GM10248 (cell line): ENCODE data around the gene SANBR.

Experiments
- CTCF ChIA-PET: fragments of 300-600 bp; sonication (Branson Sonifier 250); formaldehyde crosslinking; extraction: SDS; loops from one replicate; lab custom pipeline; 2021; ENCODE audit warnings: antibody characterized with exemption; lab: Yijun Ruan, JAX
- POLR2A ChIA-PET: fragments of 350-650 bp; sonication (Branson Sonifier 250); formaldehyde crosslinking; extraction: SDS; loops from one replicate; lab custom pipeline; 2020; ENCODE audit warnings: antibody characterized with exemption; lab: Yijun Ruan, JAX
- DNase-seq: peaks from one replicate; pipeline ENCODE4 v3.0.0; 2012; ENCODE audit errors: extremely low spot score
- TF ChIP-seq, protein P1 (sequence below): IDR thresholded peaks from 2 replicates; pipeline ENCODE4 v1.5.1; 2012; ENCODE audit warnings: mild to moderate bottlenecking, low read depth; ENCODE audit errors: extremely low read depth, missing control alignments, control extremely low read depth

SANBR gene

DNA sequence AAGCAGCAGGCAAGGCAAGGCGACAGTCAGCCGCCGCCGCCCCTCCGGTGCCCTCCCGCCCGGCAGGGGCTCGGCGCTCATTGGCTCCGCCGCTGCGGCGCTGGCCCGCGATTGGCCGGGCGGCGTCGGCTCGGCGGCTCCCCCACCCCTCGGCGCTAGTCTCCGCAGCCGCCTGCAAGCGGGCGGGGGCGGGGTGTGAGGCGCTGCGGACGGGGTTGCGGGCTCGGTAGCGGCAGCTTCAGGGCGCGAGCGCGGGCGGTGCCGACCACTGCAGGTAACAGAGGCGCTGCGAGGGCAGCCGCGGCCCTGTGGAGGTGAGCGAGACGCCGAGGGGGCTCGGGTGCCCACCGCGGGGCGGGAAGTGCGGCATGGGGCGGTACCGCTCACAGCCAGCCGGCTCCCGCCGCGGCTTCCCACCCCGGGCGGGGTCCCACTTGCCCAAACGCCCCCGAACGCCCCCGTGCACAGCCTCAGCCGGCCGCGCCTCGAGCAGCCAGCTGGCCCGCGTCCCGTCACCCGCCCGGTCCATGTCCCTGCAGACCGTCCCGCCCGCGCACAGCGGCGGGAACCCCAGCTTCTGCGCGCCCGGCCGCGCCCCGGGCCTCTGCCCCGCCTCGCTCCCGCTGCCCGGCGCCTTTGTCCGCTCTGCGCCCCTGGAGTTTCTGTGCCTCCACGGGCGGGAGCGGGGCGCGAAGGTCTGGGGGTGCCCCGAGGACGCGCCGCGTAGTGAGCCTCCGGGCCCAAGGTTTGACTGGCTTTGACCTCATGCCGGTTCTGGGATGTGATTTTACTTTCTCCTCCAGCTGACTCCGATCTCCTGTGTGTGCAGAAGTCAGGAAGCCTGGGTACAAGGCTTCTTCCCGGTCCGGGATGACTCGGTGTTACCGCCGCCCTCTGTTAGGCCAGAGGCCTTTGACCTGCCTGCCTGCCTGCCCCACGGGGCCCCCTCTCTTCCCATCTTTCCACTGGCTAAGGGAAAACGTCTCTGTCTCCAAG lies at the start of gene SANBR:
SANBR (plus strand) TSS at position 158 of the 996 bp plus-strand sequence. CDS start 4,480 bp downstream, outside the sequence.
- CTCF ChIA-PET = interaction anchor here (1.3 kb wide), 1 partner anchor 9 kb away, joined by 4 read pairs; no protein-coding TSS in a partner anchor
- POLR2A ChIA-PET = interaction anchor here (0.5 to 0.6 kb wide), 2 partner anchors 206 to 273 kb away, joined by 3 to 4 read pairs; no protein-coding TSS in a partner anchor
- TF ChIP-seq, protein P1, sequence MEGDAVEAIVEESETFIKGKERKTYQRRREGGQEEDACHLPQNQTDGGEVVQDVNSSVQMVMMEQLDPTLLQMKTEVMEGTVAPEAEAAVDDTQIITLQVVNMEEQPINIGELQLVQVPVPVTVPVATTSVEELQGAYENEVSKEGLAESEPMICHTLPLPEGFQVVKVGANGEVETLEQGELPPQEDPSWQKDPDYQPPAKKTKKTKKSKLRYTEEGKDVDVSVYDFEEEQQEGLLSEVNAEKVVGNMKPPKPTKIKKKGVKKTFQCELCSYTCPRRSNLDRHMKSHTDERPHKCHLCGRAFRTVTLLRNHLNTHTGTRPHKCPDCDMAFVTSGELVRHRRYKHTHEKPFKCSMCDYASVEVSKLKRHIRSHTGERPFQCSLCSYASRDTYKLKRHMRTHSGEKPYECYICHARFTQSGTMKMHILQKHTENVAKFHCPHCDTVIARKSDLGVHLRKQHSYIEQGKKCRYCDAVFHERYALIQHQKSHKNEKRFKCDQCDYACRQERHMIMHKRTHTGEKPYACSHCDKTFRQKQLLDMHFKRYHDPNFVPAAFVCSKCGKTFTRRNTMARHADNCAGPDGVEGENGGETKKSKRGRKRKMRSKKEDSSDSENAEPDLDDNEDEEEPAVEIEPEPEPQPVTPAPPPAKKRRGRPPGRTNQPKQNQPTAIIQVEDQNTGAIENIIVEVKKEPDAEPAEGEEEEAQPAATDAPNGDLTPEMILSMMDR = peak; percentile 4
- peak; percentile 95 for DNase-seq

DNA sequence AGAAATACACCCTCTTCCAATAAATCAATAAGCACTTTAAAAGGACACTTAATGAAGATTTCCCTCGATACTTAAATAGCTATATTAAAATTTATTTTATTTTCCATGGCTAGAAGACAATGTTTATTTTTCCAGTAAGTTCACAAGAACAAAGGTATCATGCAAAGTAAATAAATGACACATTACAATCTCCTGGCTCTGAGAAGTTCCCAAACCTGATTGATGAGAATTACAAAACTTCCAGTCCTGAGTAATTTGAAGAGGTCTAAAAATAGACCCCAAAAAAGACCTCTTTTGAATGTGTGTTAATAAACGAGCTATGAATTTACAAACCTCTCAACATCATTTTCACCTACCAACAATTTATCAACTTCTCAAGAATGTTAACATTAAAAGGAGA lies 49.7 kb upstream of the SANBR start:
- TF ChIP-seq, protein P1 = no peak
- CTCF ChIA-PET = no interaction called here
- POLR2A ChIA-PET = no interaction called here
- no peak for DNase-seq

DNA sequence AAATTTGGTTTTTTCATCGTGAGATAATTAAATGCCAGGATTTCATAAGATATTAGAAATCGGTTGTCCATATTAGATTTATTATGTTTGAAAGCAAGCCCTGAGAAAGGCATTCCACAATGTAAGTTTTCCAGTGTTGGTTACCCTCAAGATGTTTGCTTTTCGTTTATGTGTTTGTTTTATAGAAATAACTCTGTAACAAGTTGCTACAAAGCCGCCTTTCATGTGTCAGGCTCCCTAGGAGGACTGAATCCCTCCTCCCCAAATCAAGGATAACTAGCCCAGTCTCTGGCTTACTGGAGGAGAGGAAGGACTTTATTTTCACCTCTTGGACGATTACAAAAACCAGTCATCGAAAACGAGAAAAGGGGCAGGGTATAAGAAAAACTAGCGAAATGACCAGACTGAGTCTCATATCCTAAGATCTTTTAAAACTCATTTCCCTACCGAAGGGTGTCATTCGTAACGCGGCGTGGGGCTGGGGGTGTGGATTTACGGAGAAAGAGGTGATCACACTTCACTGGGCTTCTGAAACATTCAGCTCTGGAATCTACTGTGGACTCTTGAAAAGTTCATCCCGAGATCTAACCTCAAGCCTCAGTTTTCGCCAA lies 49.2 kb upstream of the SANBR start:
- TF ChIP-seq, protein P1 = no peak
- ChIA-PET CTCF (interaction anchor here (1.0 to 1.8 kb wide), 2 partner anchors 17 to 19 kb away, joined by 3 to 6 read pairs; no protein-coding TSS in a partner anchor), POLR2A (no interaction called here)
- peak; percentile 37 for DNase-seq

DNA sequence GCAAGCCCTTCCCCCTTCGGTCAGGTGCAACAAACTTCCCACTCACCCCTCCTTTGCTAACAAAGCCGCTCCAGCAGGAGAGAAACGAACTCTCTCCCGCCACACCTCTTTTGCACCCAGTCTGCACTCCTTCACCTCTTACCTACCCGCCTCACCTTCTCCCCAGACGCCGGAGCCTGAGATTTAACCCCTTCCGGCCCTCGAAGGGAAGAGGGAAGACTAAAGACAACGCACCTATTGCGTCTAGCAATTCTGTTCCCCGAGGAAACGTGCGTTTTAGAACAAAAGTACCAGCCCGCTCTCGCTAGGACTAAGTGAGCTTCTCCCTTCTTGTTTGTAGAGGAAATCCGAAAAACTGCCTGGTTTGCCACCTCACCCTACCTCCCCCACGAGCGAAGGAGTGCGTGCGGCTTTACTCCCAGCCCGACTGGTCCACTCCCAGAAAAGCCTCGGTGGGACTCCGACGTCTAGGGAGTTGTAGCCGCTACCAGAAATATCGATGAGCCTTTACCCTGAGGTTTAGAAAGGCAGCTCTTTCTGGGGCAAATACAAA lies 48.6 kb upstream of the SANBR start:
- TF ChIP-seq, protein P1 = no peak
- POLR2A ChIA-PET = no interaction called here

DNA sequence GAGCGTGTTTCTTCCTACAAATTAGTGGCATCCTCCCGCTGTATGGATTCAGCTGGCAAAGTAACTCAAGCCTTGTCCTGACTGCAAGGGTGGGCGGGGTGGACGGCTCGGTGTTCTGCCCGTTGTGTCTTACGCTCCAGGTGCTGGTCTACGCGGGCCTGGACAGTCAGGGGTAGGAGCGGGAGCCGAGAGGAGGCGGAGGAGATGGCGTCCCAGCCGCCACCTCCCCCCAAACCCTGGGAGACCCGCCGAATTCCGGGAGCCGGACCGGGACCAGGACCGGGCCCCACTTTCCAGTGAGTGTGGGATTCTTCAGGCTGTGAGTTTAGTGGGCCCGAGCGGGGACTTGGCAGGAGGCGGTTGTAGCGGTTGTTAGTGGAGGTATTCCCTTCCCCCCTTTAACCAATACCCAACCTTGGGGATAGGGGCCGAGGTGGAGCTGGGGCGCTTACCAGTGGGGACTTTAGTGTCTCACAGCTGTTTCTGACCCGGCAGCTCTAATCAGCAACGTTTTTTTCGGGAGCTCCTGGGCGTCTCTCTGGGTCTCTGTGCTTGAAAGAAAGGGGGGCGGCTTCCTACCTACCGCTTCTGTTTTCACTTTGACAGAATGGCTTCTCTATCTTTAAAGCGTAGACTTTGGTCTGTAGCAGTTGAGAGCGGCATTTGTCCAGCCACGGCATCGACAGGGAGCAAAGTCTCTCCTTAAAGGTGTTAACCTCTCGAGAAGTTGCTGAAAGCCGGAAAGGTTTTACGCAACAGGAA lies 47.9 kb upstream of the SANBR start, which contains the start of the genes PEX13 and PUS10:
PEX13 (plus strand) TSS at position 165 of the 762 bp plus-strand sequence; CDS start at position 205, 40 bp downstream.
PUS10 (minus strand) TSS at position 700 of the 762 bp plus-strand sequence. CDS start 6,365 bp downstream, outside the sequence.
- TF ChIP-seq, protein P1 = no peak
- peak; percentile 81 for DNase-seq
- CTCF ChIA-PET = interaction anchor here (1.0 to 1.8 kb wide), 3 partner anchors 19 to 310 kb away, joined by 3 to 6 read pairs (median 3); no protein-coding TSS in a partner anchor
- POLR2A ChIA-PET = no interaction called here

More for the DNA sequence above, 48.6 kb upstream of the SANBR start:
- CTCF ChIA-PET = interaction anchor here (1.0 to 1.8 kb wide), 3 partner anchors 18 to 309 kb away, joined by 3 to 6 read pairs (median 3); no protein-coding TSS in a partner anchor
- peak; percentile 77 for DNase-seq
